ENCODE measurements around the gene ATP1A4.

Gene ATP1A4

DNA sequence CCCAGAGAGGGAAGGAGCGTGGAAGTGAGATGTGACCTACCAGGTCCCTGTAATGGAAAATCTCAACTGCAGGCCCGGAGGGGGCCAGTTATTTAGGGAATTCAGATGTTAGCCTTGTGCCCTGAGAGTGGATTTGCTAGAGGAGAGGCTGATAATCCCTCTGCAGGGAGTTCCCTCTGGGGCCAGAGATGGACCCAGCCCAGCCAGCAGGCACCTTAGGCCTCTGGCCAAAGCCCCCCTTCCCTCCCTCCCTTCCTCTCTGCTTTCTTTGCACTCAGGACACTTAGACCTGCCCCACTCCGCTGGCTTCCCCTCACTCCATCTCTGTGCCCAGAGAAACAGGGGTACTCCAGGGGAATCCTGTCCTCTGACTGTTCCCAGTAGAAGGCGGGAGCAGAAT lies 37.3 kb upstream of the ATP1A4 start:
- TF ChIP-seq, protein P1, sequence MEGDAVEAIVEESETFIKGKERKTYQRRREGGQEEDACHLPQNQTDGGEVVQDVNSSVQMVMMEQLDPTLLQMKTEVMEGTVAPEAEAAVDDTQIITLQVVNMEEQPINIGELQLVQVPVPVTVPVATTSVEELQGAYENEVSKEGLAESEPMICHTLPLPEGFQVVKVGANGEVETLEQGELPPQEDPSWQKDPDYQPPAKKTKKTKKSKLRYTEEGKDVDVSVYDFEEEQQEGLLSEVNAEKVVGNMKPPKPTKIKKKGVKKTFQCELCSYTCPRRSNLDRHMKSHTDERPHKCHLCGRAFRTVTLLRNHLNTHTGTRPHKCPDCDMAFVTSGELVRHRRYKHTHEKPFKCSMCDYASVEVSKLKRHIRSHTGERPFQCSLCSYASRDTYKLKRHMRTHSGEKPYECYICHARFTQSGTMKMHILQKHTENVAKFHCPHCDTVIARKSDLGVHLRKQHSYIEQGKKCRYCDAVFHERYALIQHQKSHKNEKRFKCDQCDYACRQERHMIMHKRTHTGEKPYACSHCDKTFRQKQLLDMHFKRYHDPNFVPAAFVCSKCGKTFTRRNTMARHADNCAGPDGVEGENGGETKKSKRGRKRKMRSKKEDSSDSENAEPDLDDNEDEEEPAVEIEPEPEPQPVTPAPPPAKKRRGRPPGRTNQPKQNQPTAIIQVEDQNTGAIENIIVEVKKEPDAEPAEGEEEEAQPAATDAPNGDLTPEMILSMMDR (IDR thresholded peaks at IDR 0.05; ENCODE audit: insufficient read depth, low read length, missing control alignments) = no peak
- H3K4me3 ChIP-seq (ENCODE audit: low read depth, low read length) = no peak overlapping the region
- no peak for DNase-seq (ENCODE audit: low read depth, low spot score)
- ChIA-PET CTCF (interaction anchor here (1.1 to 1.9 kb wide), 3 partner anchors 9 to 177 kb away, joined by 3 to 7 read pairs (median 3); no protein-coding TSS in a partner anchor), POLR2A (no interaction called here)

DNA sequence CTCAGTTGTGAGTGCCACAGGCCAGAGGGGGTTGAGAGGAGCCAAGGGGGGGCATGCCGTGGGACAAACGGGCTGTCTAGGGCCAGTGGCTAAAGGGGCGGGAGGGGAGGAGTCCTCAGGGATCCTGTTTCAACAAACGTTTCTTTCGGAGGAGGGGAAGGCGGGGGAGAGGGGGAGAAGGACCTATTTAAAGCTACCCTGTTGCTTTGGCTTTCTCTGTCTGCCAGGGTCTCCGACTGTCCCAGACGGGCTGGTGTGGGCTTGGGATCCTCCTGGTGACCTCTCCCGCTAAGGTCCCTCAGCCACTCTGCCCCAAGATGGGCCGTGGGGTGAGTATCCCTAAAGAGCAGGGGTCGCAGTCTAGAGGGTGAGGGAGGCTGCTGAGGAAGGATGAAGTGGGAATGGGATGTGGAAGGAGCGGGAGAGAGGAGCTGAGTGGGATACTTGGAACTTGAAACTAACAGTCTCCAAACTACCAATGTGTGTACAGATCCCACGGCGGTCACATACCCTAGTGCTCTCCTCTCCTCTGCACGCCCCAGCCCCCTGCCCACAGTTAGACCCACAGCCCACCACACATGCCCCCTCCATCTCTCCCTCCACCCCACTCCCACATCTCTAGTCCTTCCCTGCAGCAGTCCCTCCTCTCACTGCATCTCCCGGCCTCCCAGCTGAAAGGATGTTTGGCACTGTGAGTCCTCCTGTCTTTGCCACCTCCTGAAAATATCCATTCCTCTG lies 35.7 kb upstream of the ATP1A4 start, which contains the start of gene ATP1A2:
TSS of gene ATP1A2 (plus strand) at position 215 of the 738 bp plus-strand sequence. CDS start at position 318, 103 bp downstream.
- no peak for DNase-seq (ENCODE audit: low read depth, low spot score)
- CTCF ChIA-PET = interaction anchor here (1.4 to 2.5 kb wide), 2 partner anchors 7 to 14 kb away, joined by 11 to 16 read pairs; no protein-coding TSS in a partner anchor
- H3K4me3 ChIP-seq (ENCODE audit: low read depth, low read length) = no peak within 1 kb of the TSS
- TF ChIP-seq, protein P1 (IDR thresholded peaks at IDR 0.05; ENCODE audit: insufficient read depth, low read length, missing control alignments) = no peak
- POLR2A ChIA-PET = no interaction called here

DNA sequence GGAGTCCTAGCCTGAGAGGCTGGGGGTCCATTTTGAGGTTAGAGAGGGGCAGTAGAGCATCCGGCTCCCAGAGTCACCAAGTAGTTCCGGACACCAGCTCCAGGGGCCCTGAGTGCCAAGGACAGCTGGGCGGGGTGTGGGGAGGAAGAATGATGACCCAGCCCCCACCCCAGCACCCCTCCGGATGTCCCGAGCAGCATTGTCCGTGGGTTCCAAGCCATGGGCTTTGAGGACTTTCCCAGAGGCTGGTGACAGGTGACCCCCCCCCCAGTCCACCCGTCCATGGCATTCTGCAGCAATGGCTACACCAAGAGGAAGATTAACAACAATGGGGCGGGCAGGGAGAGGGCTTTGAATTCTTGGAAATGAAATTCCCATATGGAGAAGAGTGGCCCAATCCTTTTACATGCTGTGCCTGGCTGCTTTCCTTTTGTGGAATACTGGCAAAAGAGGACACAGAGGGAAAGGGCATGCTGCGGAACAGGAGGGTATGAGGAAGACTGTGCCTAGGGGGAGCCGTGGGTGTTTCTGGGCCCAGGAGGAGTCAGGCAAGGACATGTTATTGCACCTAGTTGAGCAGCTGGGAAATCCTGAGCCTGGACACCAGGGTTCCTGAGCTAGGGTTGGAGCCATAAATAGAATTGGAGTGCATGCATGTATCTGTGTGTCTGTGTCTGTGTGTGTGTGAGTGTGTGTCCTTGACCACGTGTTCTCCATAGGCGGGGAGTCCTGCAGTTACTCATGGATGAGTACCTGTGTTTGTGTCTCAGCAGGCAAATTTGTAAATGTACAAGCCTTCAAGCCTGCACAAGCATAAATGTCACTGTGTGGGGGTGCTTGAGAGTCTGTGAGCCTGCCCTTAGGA lies 34.9 kb upstream of the ATP1A4 start:
- CTCF ChIA-PET = interaction anchor here (0.8 to 2.5 kb wide), 8 partner anchors 8 to 77 kb away, joined by 3 to 16 read pairs (median 6); no protein-coding TSS in a partner anchor
- TF ChIP-seq, protein P1 (IDR thresholded peaks at IDR 0.05; ENCODE audit: insufficient read depth, low read length, missing control alignments) = no peak
- POLR2A ChIA-PET = no interaction called here
- H3K4me3 ChIP-seq (ENCODE audit: low read depth, low read length) = no peak overlapping the region
- DNase-seq (ENCODE audit: low read depth, low spot score) = no peak

DNA sequence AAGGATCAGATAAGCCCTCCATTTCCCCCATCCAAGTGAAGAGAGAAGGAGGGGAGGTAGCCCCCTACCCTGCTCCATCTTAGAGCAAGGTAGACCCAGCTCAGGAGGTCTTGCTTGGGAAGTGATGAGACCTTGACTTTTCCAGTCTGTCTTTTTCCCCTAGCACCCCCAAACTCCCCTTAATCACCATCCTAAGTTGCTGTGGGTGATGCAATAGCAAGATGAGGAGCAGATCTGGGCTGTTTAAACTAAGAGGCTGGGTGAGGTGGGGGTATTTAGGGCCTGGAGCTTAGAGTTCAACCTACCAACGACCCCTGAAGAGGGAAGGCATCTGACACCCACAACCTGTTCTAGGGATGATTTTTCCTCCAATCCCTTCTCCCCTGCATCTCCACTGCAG lies 34.1 kb upstream of the ATP1A4 start:
- ChIA-PET POLR2A (no interaction called here), CTCF (interaction anchor here (0.8 to 2.5 kb wide), 8 partner anchors 9 to 76 kb away, joined by 3 to 16 read pairs (median 4); no protein-coding TSS in a partner anchor)
- no peak for DNase-seq (ENCODE audit: low read depth, low spot score)
- TF ChIP-seq, protein P1 (IDR thresholded peaks at IDR 0.05; ENCODE audit: insufficient read depth, low read length, missing control alignments) = no peak
- no peak overlapping the region for H3K4me3 ChIP-seq (ENCODE audit: low read depth, low read length)

DNA sequence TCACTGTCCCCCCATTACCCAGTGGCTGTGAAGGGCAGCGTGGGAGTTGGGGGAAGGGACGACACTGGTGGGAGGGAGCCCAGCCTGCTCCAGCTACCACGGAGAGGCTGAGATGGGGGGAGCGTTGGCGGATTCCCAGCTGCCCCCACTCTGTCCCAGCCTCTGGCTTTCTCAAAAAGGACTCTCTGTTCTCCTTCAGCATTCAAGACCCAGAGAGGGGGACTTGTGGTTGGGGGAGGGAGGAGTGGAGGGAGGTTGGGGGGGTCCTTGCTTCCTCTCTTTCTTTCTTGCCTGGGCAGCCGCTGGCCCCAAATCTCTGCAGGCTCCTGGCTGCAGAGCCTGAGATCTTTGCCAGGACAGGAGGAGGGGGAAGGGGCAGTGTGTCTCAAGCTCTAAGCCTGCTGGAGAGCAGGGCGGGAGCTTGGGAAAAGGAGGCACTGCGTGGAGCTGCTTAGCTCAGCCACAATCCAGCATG lies 33.7 kb upstream of the ATP1A4 start:
- TF ChIP-seq, protein P1 (IDR thresholded peaks at IDR 0.05; ENCODE audit: insufficient read depth, low read length, missing control alignments) = no peak
- CTCF ChIA-PET = interaction anchor here (0.9 to 2.5 kb wide), 9 partner anchors 9 to 134 kb away, joined by 3 to 16 read pairs (median 5); no protein-coding TSS in a partner anchor
- POLR2A ChIA-PET = no interaction called here
- H3K4me3 ChIP-seq (ENCODE audit: low read depth, low read length) = no peak overlapping the region
- DNase-seq (ENCODE audit: low read depth, low spot score) = no peak

All from AG04449 (cell line).